Stimulated activated CD8-positive, alpha-beta memory T cell treated with anti-CD3 and anti-CD28 coated beads, Interleukin-4, amount 100 ng/mL, for 48 hours (primary cell): ENCODE measurements around the gene FGR.

Source experiments
- DNase-seq: peaks from one replicate; pipeline ENCODE4 v3.0.0-alpha.2; 2020

FGR gene

DNA sequence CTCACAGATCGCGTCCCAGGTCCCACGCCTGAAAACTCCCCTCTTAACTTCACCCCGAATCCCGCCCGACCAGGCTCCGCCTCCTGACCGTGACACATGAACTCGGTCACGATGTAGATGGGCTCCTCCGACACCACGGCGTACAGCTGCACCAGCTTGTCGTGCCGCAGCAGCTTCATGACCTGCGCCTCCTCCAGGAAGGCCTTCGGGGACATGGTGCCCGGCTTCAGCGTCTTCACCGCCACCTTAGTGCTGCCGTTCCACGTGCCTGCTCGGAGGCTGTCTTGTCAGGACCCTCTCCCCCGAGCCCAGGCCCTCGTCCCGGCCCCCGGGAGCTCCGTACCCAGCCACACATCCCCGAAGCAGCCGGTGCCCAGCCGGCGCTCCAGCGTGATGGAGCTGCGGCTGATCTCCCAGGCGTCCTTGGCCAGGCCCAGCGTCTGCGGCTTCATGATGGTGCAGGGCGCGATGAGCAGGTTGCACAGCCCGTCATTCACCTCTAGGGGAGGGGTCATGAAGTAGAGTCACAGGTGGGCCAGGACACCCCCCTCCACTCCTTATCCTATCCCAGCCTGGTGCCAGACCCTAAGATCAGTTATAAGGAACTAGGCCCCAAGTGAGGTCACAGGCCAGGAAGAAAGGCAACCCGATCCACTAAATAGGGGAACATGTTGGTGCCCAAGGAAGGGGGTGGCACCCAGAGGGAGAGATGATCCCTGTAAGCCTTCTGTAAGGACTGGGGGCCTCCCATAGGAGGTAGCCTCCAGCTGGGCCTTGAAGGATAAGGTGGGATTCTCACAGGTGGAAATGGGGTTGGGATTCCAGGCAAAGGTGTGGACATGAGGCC lies 19.4 kb downstream of the FGR start:
- DNase-seq = no peak

DNA sequence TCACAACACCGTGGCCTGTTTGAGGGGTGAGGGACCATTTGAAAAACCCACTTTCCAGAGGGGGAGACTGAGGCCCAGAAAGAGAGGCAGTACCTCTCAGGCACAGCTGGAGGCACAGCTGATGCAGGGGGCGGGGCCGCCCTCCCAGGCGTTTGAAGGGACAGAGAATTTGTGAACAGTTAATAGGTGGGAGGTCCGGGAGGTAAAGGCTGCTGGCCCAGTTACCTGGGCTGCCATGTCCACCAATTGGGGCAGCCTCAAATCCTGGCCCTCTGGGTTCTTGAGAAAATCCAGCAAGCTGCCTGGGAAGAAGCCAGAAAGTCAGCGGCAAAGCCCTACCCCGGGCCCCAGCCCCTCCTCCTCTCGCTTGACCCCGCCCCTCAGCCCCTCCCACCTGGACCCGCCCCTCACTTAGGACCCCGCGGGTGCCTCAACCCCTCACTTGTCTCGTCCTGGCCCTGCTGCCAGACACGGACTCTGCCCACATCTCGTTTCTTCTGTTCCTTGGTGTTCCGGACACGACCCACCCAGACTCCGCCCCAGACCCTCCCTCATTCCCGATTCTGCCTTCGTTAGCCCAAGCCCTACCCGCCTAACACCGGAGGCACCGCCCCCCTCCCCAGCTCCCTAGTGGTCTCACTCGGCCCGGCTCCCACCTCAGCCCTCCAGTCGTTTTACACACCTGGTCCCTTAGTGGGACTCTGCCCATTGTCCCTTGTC lies 20.2 kb downstream of the FGR start:
- no peak for DNase-seq

DNA sequence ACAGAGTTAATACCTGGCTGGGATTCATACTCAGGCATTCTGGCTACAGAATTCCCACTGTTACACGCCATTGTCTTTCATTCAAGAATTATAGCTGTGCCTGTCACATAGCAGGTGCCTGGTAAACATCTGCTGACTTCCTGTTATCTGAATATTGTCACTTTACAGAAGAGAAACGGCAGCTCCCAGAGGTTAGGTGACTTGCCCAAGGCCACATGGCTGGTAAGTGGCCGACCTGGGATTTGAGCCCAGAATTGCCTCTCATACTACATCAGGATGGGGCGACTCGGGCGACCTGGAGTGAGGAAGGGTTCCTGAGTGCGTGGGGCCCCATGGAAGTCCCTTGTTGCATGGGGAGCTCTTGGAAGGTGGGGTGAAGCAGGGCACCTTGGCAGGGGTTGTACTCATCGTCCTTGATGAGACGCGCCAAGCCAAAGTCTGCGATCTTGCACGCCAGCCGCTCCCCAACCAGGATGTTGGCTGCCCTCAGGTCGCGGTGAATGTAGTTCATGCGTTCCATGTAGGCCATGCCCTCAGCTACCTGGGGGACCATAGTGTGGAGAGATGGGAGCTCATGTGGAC lies 20.9 kb downstream of the FGR start:
- no peak for DNase-seq

DNA sequence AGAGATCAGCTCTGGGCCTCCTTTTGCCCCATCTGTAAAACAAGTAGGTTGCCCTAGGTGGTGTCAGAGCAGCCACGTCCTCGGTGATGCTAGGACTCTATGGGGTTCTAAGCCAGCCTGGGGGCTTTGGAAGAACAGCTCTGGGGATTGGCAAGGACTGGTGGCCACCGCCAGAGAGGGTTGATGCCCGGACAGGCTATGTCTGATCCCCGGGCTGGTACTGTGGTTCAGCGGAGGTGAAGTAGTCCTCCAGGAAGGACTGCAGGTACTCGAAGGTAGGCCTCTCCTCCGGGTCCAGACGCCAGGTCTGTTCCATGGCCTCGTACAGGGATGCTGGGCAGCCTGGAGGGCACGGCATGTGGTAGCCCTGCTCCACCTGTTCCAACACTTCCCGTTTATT lies 22.3 kb downstream of the FGR start:
- no peak for DNase-seq

DNA sequence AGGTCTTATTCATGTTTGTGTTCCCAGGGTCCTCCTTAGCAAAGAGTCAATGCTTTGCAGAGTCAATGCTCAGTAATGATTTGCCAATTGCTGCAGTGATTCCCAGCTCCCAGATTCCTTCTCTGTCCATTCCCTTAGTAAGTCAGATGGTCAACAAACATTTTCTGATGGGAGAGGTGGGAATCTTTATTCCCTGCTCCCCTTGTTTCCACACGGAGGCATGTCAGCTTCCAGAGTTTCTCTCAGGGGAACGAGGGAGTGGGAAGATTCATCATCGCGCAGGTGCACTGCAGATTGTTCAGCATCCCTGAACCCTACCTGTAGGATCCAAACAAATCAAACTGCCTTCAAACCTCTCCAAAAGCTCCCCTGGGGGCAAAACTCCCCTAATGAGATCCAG lies 23.5 kb downstream of the FGR start:
- DNase-seq = no peak

DNA sequence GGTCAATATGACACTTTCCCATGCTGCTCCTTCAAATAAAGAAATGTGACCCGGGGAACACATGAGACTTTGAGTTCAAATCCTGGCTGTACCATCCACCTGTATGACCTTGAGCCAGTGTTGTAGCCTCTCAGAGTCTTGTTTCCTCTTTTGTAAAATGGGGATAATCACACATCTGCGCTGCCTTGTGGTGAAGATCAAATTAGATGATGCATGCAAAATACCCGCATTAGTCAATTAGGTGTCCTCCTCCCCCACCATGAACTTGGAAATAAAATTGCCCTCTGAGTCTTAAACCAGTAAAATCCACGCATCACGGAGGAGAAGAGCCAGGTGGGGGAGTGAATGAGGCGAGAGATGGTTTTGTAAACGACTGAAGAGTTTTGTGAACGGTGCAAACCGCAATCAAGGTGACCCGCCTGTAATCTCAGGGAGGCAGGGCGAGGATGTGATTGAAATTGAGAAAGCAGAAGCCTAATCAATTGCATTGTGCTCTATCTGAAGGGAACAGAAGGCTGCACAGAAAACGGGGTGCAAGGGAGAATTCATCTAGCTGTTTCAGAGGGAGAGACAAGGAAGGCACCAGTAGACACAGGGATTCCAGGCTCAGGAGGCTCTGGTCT lies 25.3 kb downstream of the FGR start:
- peak; percentile 21 for DNase-seq

DNA sequence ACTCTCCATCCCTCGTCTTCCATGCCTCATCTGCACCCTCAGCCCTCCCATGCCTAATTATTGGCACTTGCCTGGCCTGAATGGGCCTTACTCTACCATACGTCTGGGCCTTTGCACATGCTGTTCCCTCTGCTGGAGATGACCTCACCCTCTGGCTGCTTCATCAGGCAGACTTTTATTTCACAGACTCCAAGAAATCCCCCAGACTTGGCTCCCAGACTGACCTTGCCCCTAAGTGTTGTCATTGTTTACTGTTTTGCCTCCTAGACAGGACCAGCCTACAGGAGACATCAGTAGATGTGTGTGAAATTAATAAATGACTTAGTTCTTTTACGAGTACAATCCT lies 25.8 kb downstream of the FGR start:
- DNase-seq = peak; percentile 25

DNA sequence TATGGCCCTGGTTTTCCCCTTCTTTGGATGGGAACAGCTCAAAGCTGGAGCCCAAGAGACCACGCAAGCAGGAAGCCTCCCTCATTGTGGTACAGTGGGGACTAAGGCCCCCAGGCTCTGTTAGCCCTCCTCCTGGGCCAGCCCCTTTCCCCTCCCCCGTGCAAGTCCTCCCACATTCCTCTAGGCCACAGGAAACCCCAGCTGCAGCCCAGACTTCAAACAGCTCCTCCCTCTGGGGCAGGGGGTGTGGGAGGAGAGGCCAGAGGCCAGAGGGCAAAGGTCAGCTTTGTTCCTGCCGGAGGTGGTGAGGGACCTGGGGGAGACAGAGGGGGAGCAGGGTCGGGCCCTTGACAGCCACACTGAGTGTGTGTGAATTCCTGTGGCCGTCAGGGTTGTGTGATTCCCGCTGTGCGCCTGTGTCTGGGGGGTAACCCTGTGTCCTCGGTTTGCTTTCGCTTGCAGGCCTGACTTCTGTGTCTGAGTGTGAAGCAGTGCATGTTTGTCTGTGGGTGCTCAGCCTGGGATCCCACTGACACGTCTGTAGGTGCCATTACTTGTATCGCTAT lies 27.7 kb downstream of the FGR start:
- DNase-seq = no peak

DNA sequence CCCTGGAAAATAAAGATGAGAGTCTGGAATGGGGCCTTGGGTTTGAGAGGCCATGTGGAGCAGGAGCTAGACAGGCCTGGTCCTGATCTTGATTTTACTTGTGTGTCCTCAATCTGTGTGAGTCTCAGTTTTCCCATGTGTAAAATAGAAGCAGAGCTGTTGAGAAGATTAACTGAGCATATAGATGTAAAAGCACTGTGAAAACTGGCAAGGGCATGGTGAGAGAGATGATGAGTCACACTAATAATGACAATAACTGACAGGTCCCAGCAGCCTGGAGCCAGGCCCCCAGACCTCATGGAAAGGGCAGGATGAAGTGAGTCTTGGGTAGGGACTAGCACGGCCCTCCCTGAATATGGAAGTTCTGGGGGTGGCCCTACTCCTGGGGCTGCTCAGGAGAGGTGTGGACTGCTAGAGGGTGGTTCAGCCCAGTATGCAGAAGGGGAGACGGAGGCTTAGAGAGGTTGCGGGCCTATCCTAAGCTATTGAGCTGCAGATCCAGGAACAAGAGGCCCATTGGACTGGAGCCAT lies 28.2 kb downstream of the FGR start:
- no peak for DNase-seq

DNA sequence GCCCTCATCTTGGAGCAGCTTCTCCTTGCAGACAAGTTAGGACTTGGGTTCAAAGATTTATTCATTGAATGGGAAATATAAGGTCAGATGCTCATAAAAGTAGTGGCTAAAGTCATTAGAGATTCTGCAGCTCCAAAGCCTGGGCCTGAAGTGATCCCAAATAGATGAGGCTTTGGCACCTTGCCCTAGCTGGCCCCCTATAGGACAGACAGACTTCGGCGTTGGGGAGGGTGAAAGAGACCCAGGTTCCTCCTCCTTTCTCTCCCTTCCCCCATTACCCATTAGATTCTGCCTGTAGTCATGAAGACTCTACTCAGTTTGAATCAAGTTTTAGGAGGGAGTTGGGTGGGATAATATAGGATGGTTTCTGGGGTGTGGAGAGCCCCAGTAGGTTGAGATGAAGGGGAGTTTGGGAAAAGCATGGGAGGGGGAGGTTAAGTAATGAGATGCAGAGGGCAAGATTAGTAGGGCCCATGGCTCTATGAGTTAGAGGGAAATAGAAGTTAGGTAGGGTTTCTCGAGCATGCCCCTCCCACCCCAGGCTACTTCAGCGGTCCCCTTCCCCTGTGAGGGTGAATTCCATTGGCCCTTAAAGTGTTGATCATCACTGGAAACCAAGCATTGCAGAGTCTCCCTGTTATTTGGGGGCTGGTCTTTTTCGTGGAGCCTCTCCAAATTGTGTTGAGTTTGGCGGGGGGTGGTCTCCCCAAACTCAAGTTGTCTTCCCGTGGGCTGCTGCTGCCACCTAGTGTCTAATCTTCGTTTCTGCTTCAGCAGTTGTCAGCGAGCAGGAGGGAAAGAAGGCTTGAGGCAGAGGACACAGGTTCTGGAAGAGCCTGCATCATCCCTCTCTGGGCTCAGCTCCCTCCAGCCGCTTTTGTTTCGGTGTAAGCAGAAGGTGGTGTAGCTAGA lies 28.9 kb downstream of the FGR start:
- DNase-seq = peak; percentile 75

DNA sequence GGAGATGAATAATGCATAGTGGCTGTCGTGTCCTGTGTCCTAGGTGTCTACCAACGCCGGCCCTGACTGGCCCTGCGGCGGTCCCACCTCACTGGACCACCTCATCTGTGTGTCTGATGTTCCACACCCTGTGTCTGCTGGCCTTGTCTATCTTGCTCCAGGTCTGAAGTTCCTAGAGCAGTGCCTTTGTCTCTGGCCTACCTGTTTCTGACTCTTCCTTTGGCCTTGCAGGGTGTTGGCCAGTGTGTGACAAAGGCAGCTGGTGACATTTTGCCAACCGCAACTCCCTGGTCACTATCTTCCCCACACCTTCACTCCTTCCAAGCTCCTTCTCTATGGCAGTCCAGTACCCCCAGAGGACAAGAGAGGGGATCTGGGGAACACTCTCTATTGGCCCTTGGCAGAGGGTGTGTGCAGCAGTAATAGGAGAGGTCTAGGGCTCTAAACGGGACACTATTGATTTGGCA lies 29.7 kb downstream of the FGR start:
- DNase-seq = no peak

DNA sequence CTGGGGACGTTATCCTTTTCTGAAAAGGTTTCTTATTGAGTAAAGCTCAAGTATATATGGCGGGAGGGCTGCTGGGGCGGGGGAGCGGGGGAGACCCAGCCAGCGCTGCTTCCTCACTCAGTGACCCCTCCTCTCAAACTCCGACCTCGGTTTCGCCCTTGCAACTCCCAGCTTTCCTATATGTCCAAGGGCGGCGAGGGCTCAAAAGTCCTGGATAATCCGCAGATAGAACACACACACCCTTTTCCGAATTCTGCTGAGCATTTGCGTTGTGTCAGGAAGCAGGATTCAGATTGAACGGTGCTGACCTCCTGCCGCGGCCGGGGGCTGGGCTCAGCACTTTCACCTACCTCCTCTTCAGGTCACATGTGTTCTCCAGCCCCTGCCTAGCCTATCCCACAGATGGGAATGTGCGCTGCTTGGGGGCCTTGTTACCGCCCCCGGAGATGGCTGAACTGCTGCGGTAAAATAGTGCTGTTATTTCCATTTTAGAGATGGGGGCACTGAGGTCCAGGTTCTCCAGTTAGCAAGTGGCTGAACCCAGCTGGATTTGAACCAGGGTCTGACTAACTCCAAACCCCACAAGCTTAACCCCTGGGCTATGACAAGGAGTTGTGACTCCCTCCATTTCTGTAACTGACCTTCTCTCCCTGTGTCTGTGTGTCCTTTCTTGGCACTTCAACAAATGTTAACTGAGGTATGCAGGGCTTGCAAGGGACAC lies 30.2 kb downstream of the FGR start:
- no peak for DNase-seq

DNA sequence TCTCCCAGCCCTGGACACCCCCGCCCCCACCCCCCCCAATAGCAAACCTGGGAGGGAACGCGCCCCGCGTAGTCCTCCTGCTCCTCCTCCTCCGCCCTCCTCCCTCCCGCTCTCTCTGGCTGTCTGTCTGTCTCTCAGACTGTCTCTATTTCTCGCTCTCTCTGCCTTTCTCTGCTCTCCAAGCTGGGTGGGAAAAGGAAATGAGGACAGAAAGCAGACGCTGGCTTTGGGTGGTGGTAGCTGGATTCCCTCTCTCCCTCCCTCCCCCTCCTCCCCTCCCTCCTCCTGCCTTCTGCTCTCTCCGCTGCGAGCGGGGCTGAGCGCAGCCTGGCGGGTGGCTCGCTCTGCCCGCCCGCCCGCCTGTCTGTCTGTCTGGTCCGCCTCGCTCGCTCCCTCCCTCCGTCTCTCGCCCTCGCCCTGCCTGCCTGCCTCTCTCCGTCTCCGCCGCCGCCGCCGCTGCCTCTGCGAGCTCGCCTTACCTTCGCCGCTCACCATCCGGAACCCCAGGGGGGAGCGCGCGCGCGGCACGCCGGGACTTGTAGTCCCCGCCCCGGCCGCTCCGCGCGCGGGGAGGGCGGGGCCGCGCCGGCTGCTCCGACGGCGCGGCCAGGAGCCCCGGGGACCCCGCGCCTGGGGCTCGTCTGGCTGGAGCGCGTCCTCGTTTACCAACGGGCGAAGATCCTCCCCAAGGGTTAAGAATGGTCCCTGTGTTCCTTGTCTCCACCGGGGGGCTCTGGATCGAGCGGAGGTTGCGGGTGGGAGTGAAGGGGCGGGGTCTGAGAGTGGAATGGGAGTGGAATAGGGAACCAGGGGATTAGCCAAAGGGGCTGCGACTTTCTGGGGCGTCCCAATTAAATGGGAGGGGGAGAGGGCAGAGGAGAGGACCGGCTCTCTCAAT lies 31.1 kb downstream of the FGR start, which contains the start of gene AHDC1:
Gene AHDC1, minus strand, starts transcription at position 464 of the 898 bp plus-strand sequence. CDS start 52,029 bp downstream, outside the sequence.
- DNase-seq = peak; percentile 94

DNA sequence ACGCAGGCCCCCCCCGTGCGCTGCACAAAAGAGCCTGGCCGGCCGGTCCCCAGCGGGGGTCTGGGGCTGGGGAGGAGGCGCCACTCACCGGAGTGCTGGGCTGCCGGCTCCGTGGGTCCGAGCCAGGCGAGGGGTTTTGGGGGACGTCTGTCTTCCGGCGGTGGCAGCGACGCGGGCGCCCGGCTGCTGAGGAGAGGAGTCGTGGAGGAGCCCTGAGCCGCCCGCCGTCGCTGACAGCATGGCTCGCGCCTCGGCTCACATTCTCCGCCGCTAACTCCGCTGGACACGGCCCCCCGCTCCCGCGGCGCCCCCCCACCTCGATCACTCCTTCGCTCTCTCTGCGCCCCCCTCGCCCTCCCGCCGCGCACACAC lies 31.7 kb downstream of the FGR start:
- no peak for DNase-seq

DNA sequence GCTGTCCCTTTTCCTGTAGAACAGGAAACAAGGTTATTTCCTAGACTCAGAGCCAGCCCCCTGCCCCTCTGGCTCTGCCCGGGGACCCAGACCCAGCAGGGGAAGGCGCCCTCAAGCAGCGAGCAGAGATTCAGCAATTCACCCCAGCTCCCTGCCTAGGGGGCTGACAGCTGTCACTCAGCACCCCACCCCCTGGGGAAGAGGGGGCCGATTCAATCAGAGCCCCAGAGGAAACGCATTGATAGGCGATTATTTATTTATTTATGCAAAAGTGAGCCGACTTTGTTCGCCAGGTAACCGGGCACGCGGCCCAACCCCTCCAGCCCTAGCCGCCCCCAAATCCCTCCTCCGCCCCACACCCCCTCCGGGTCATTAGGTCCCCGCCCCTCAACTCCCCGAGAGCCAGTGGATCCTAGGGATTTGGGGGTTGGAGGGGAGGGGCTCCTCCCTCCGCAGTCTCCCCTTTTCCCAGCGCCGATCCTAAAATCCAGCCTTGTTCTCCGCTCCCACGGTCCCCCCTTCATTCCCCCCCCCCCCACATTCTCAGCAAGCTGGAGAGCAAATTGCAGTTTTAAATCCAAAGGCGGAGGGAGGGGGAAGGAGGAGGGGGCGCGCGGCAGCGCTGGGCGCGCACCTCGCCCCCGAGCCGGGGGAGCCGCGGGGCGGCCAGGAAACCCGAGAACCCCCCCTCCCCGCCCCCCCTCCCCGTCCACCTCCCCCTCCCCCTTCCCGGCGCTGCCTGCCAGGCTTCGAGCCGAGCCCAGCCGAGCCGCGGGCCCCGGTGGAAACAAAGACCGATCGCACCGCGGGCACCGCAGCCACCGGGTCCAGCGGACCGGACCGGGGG lies 32.3 kb downstream of the FGR start:
- peak; percentile 44 for DNase-seq

DNA sequence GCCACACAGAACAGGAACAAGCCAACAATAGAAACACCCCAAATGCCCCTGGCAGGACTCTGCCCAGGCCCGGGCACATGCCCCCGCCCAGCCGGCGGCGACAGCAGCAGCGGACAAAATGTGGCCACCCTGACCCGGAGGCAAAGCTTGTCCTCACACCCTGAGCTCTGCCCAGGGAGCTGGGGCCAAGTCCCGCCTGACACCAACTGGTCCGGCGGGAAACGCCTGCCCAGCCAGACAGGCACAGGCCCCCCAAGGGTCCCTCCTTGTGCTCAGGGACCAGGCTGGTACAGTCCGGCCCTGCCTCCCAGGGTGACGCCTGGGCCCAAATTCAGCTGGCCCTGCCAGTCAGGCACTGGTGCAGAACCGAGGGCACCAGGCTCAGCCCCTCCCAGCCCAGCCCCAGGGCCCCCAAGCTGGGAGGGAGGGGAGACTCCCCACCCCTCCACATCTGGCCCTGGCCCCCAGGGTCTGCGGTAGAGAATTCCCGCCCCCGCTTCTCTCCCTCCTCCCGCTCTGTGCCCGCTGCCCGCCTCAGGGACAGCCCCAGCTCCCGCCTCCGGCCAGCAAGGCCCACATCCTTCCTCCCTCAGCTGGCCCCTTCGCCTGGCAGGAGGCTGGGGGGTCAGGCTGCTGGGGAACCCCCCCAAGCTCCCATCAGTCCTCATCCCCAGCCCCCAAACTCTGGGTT lies 33.1 kb downstream of the FGR start:
- DNase-seq = peak; percentile 28

DNA sequence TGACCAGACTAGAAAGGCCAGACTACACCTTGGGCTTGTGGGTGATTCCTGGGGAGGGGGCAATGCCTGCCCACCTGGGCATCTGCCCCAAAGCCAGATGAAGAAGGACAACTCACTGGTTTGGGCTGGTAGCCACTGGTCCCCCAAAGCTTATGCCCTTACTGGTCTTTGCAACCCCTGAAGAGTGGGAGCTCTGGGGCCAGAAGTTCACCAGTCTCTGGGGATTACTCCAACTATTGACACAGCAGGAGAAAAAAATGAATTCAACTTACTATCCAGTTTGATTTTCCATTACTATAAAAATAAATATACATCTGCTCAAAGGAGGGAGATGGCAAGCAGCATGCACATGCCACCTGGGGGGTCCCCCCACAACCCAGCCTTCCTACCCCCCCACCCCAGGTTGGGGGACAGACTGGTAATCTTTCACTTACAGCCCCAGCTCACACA lies 33.6 kb downstream of the FGR start:
- no peak for DNase-seq

DNA sequence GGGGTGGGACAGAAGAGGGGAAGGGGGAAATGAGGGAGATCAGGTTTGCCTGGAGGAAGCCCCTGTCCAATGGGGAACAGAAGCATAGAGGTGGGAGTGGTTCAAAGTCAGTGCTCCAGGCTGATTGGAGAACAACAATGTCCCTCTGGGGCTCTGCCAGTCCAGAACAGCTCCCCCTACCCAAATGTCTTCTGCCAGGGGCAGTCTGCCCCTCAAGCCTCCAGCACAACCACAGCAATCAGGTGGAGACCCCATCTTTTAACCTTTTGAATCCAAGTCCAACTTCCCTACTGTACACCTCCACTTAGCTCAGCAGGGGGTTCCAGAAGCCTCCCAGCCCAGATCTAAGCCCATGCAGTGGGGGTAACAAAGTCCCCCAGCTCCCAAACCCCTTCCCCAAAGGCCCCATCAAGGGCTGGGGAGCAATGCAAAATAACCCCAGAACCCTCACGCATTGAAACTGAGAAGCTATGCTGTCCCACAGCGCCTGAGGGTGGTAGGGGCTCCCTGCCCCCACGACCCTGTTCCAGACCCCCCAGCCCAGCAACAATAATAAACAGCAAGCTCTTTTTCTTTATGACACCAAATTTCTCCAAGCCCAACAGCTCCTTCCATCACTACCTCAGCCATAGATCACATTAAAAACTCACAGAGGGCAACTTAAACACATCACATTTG lies 34.3 kb downstream of the FGR start:
- DNase-seq = no peak
